Left lung (tissue), 10 donors: ENCODE data around the gene PDE10A. TPM values are rescaled to one million over a fixed set of nuclear protein-coding genes. Genes with fewer than 3 reads are reported as not detected.

Source experiments
- ATAC-seq: fragments of 200-7000 bp; cut with Tn5 transposase; one replicate; pipeline ENCODE4 v1.9.1; 2020; ENCODE audit warnings: moderate library complexity
- DNase-seq, 4 donors: peaks; one replicate each; pipeline ENCODE4 v3.0.0-alpha.2; 2013 to 2020
- H3K27ac ChIP-seq, 2 donors: fragments of 200-600 bp; sonication (generic) in 1 of 2; one replicate each; pipeline versions ENCODE4 v1.5.0 to v1.8.0; 2020 to 2021
- H3K27me3 ChIP-seq, 2 donors: fragments of 200-600 bp; sonication (generic) in 1 of 2; one replicate each; pipeline versions ENCODE4 v1.5.0 to v1.8.0; 2020 to 2021
- H3K36me3 ChIP-seq, 2 donors: fragments of 200-600 bp; sonication (generic) in 1 of 2; one replicate each; pipeline versions ENCODE4 v1.5.0 to v1.8.0; 2020 to 2021
- H3K4me1 ChIP-seq, 2 donors: fragments of 200-600 bp; one replicate each; pipeline ENCODE4 v1.8.0; 2021
- H3K4me3 ChIP-seq, 2 donors: fragments of 200-600 bp; sonication (generic) in 1 of 2; one replicate each; pipeline versions ENCODE4 v1.5.0 to v1.8.0; 2020 to 2021; ENCODE audit warnings: mild to moderate bottlenecking in 1 of 2
- H3K9me3 ChIP-seq, 2 donors: fragments of 200-600 bp; sonication (generic) in 1 of 2; one replicate each; pipeline versions ENCODE4 v1.5.0 to v1.8.0; 2020 to 2021
- intact Hi-C, 2 donors: fragments of 100-400 bp; cut with DNase I; formaldehyde crosslinking; loops; one replicate each; pipeline versions ENCODE4 v1.11.2 to v1.14.2; 2022
- polyA plus RNA-seq, 6 donors: library from polyadenylated mRNA; unstranded; fragments of 120-200 nt; gene quantifications; one replicate each; pipeline ENCODE4 v1.2.1, GENCODE V29; 2013; ENCODE audit not compliant: insufficient read length in 6 of 6
- total RNA-seq, 2 donors: library from RNA; stranded (reverse); fragmentation: NEBNext Ultra II Directional; extraction: Animal tissue kit (Norgen Biotek cat#: 25700); gene quantifications; one replicate each; pipeline ENCODE4 v1.2.1, GENCODE V29; 2021
- TF ChIP-seq, protein P1 (sequence below), 2 donors: fragments of 200-600 bp; sonication (generic) in 1 of 2; IDR thresholded peaks; one replicate each; pipeline versions ENCODE4 v1.5.0 to v1.8.0; 2021; ENCODE audit warnings: antibody characterized with exemption in 2 of 2
- donor health status: DM: no; HTN: yes; CAD: no.
- donor health status: DM: no; HTN: no; CAD: no.

PDE10A gene
- total and polyA plus RNA-seq, 8 donors, result 1.3 to 10.0 (median 8.2) TPM

DNA sequence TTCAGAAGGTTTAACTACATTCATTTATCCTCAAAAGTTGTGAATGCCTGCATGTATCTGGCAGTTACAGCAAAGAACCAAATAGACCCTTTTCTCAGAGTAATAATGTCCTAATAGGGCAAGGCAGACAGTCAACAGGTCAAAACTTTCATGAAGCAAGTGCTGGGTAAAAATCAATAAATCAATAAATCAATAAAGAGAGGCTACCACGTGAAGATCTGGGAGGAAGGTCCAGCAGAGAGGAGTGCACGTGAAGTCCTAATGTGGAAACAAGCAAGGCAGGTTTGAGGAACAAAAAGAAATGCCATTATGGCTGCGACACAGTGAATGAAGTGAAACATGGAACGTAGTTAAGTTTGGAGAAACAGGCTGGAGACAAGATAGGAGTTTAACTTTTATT lies 317.3 kb downstream of the PDE10A start:
- H3K4me1 ChIP-seq, result no peaks in the 10 kb centered on the region
- intact Hi-C loops, result no loop called here
- no peaks in the 10 kb centered on the region for H3K27me3 ChIP-seq
- no peak for DNase-seq
- no peak for ATAC-seq
- no peak overlapping the region for H3K27ac ChIP-seq
- no peaks in the 10 kb centered on the region for H3K36me3 ChIP-seq
- TF ChIP-seq, protein P1, sequence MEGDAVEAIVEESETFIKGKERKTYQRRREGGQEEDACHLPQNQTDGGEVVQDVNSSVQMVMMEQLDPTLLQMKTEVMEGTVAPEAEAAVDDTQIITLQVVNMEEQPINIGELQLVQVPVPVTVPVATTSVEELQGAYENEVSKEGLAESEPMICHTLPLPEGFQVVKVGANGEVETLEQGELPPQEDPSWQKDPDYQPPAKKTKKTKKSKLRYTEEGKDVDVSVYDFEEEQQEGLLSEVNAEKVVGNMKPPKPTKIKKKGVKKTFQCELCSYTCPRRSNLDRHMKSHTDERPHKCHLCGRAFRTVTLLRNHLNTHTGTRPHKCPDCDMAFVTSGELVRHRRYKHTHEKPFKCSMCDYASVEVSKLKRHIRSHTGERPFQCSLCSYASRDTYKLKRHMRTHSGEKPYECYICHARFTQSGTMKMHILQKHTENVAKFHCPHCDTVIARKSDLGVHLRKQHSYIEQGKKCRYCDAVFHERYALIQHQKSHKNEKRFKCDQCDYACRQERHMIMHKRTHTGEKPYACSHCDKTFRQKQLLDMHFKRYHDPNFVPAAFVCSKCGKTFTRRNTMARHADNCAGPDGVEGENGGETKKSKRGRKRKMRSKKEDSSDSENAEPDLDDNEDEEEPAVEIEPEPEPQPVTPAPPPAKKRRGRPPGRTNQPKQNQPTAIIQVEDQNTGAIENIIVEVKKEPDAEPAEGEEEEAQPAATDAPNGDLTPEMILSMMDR (IDR thresholded peaks at IDR 0.05), result no peak
- H3K9me3 ChIP-seq, result peaks cover 0 to 8% of the 10 kb centered on the region in 2 donors
- H3K4me3 ChIP-seq, result no peak overlapping the region

DNA sequence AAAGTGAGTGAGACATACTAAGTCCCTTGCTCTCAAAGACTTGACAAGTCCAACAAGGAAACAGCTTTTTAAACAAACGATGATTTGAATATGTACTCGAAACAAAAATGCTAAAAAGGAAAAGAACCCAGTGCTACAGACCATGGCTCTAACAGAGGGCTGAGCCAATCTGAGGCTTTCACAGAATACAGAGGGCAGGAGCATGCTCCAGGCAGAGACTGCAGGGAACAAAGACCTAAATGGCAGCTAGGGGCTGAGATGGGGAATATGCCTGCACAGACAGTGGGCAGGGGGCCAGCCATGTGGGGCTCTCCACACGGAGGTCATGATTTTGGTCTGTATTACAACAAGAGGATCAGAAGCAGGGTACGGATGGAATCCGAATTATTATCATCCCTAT lies 322.5 kb downstream of the PDE10A start:
- intact Hi-C loops, result no loop called here
- no peak for ATAC-seq

DNA sequence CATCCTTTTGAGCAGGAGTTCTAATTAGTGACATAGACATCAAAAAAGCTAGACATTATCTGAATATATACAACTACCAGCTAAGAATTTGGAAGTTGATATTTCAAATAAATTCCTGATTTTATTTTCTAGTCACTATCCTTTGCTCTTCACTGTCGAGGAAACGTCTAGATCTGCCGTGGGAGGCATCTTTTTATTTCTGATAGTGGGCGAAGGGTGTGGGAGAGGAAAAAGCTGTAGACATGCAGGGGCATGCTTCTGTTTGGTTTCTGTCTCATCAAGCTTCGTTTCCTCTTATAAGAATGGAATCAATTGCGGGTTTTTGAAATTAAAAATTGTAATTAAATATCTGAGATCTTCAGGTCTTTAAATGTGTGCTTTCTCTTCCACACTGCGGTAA lies 337.4 kb downstream of the PDE10A start:
- H3K27me3 ChIP-seq, result no peaks in the 10 kb centered on the region
- peaks cover 0 to 17% of the 10 kb centered on the region in 2 donors for H3K9me3 ChIP-seq
- ATAC-seq, result no peak
- intact Hi-C loops, result no loop called here
- DNase-seq, result no peak
- H3K4me3 ChIP-seq, result no peak overlapping the region
- TF ChIP-seq, protein P1 (IDR thresholded peaks at IDR 0.05), result no peak
- H3K4me1 ChIP-seq, result no peaks in the 10 kb centered on the region
- H3K36me3 ChIP-seq, result no peaks in the 10 kb centered on the region
- H3K27ac ChIP-seq, result no peak overlapping the region

More for the DNA sequence above, 322.5 kb downstream of the PDE10A start:
- H3K9me3 ChIP-seq, result peaks cover 0 to 6% of the 10 kb centered on the region in 2 donors
- no peaks in the 10 kb centered on the region for H3K27me3 ChIP-seq
- H3K4me3 ChIP-seq, result no peak overlapping the region
- DNase-seq, result no peak
- no peaks in the 10 kb centered on the region for H3K4me1 ChIP-seq
- TF ChIP-seq, protein P1 (IDR thresholded peaks at IDR 0.05), result no peak
- no peaks in the 10 kb centered on the region for H3K36me3 ChIP-seq
- H3K27ac ChIP-seq, result no peak overlapping the region

DNA sequence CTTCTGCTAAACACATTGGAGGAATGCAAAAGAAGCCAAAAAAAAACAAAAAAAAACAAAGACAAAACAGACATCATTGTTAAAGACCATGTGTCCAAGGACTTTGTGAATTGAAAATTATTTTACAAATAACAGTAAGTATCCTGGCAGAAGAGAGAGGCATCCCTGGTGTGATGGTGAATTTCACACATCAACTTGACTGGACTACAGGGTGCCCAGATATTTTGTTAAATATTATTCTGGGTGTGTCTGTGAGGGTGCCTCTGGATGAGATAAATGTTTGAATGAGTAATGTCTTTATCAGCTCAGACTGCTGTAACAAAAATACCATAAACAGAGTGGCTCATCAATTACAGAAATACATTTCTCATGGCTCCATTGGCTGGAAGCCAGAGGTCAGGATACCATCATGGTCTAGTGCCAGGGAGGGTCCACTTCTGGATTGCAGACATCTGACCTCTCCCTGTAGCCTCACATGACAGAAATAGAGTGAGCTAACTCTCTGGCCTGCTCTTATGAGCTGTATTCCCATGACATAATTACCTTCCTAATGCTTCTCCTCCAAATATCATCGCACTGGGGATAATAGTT lies 341.4 kb downstream of the PDE10A start:
- DNase-seq (no peak), ATAC-seq (no peak)
- intact Hi-C loops, result no loop called here
- no peak overlapping the region for H3K27ac ChIP-seq
- H3K4me1 ChIP-seq, result no peaks in the 10 kb centered on the region
- H3K4me3 ChIP-seq, result no peak overlapping the region
- TF ChIP-seq, protein P1 (IDR thresholded peaks at IDR 0.05), result no peak
- no peaks in the 10 kb centered on the region for H3K27me3 ChIP-seq
- peaks cover 0 to 26% of the 10 kb centered on the region in 2 donors for H3K9me3 ChIP-seq
- no peaks in the 10 kb centered on the region for H3K36me3 ChIP-seq

DNA sequence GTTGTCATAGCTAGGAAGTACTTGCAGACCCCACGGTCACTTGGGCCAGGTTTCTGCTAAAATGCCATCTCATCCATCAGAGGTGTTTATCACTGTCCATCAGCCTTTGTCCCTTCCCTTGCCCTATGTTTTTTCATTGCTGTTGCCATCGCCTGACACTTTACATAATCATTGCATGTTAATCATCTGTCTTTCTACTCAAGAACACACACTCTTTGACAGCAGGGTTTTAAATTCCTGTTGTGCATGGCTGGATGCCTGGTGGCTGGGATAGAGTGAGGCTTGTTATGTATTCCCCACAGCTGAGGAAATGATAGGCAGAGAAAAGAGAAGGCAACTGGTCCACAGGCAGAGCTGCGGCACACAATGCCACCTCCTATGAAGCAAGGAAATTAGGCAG lies 341.9 kb downstream of the PDE10A start:
- ATAC-seq, result no peak
- H3K4me3 ChIP-seq, result no peak overlapping the region
- no peaks in the 10 kb centered on the region for H3K27me3 ChIP-seq
- peaks cover 0 to 26% of the 10 kb centered on the region in 2 donors for H3K9me3 ChIP-seq
- no peak for DNase-seq
- H3K36me3 ChIP-seq, result no peaks in the 10 kb centered on the region
- no peak overlapping the region for H3K27ac ChIP-seq
- intact Hi-C loops, result no loop called here
- TF ChIP-seq, protein P1 (IDR thresholded peaks at IDR 0.05), result no peak
- H3K4me1 ChIP-seq, result no peaks in the 10 kb centered on the region
